Lung (tissue), 12 donors: ENCODE measurements around the gene FAM83D. TPM values are rescaled to one million over a fixed set of nuclear protein-coding genes. Genes with fewer than 3 reads are reported as not detected.

Experiments
- ATAC-seq: fragments of 200-7000 bp; cut with Tn5 transposase; one replicate; pipeline ENCODE4 v1.9.1; 2020; ENCODE audit warnings: moderate number of reproducible peaks; ENCODE audit not compliant: insufficient read depth, low FRiP score
- DNase-seq, 3 donors: peaks; one replicate each; pipeline ENCODE4 v3.0.0-alpha.2; 2013 to 2017
- H3K27ac ChIP-seq, 2 donors: one replicate each; pipeline ENCODE4 v1.5.1; 2013; ENCODE audit warnings: mild to moderate bottlenecking in 2 of 2, moderate library complexity in 2 of 2, control low read depth in 1 of 2, inconsistent platforms in 1 of 2, low read depth in 1 of 2, low read length in 1 of 2
- H3K27me3 ChIP-seq, 3 donors: one replicate each; pipeline ENCODE4 v1.5.1; 2013; ENCODE audit warnings: low read length in 2 of 3; ENCODE audit not compliant: control insufficient read depth in 3 of 3, insufficient read depth in 3 of 3
- H3K36me3 ChIP-seq, 4 donors: one replicate each; pipeline ENCODE4 v1.5.1; 2013; ENCODE audit warnings: low read length in 4 of 4, mild to moderate bottlenecking in 1 of 4, moderate library complexity in 1 of 4; ENCODE audit not compliant: control insufficient read depth in 4 of 4, insufficient read depth in 4 of 4
- H3K4me1 ChIP-seq, 5 donors: one replicate each; pipeline ENCODE4 v1.5.1; 2013; ENCODE audit warnings: low read length in 5 of 5, mild to moderate bottlenecking in 2 of 5, moderate library complexity in 1 of 5; ENCODE audit not compliant: control insufficient read depth in 5 of 5, insufficient read depth in 5 of 5
- H3K4me3 ChIP-seq: one replicate; pipeline ENCODE4 v1.5.1; 2013; ENCODE audit warnings: mild to moderate bottlenecking, control low read depth, moderate library complexity
- H3K9ac ChIP-seq, 2 donors: one replicate each; pipeline ENCODE4 v1.5.1; 2013; ENCODE audit warnings: low read length in 2 of 2, control low read depth in 1 of 2; ENCODE audit not compliant: insufficient read depth in 1 of 2
- H3K9me3 ChIP-seq, 4 donors: one replicate each; pipeline ENCODE4 v1.5.1; 2013; ENCODE audit warnings: low read length in 3 of 4, mild to moderate bottlenecking in 1 of 4, moderate library complexity in 1 of 4; ENCODE audit not compliant: control insufficient read depth in 4 of 4, insufficient read depth in 3 of 4
- WGBS, 2 donors: extraction: QIAGEN DNeasy Blood & Tissue Kit; methylation state at CpG; one replicate each; pipeline ENCODE4 v1.1.7; 2013; 5-methylcytosine and 5-hydroxymethylcytosine counted together
- polyA plus RNA-seq, 2 donors: library from polyadenylated mRNA; stranded (reverse); fragments of 200-250 nt; gene quantifications; one replicate each; pipeline ENCODE4 v1.2.1, GENCODE V29; 2013
- total RNA-seq, 2 donors: library from RNA; depleted of rRNA in 1 of 2; stranded (reverse); fragments of >200 nt in 1 of 2; gene quantifications; one replicate each; pipeline ENCODE4 v1.2.1, GENCODE V29; 2014 to 2021
- TF ChIP-seq, protein P1 (sequence below): IDR thresholded peaks from 2 replicates; pipeline ENCODE4 v1.5.1; 2012; ENCODE audit warnings: mild to moderate bottlenecking; ENCODE audit errors: control extremely low read depth, extremely low read depth
- donor health status: control.
- donor health status: control.
- donor health status: Bipolar disorder and iron deficiency.
- donor health status: healthy.
- donor health status: DM: yes; HTN: yes; CAD: no.

Gene FAM83D
- total and polyA plus RNA-seq, 4 donors: 0.94 to 3.6 (median 2.8) TPM

- Histone ChIP-seq H3K4me1 (peaks cover 0 to 3% (median 0%) of the 10 kb centered on the region in 5 donors), H3K4me3 (no peak overlapping the region), H3K9ac (no peak overlapping the region), H3K27me3 (peaks cover 0 to 24% (median 0%) of the 10 kb centered on the region in 3 donors), H3K9me3 (no peaks in the 10 kb centered on the region), H3K36me3 (peaks cover 0 to 2% (median 0%) of the 10 kb centered on the region in 4 donors), H3K27ac (no peak overlapping the region)
- peak; percentile 68 for ATAC-seq
- TF ChIP-seq, protein P1, sequence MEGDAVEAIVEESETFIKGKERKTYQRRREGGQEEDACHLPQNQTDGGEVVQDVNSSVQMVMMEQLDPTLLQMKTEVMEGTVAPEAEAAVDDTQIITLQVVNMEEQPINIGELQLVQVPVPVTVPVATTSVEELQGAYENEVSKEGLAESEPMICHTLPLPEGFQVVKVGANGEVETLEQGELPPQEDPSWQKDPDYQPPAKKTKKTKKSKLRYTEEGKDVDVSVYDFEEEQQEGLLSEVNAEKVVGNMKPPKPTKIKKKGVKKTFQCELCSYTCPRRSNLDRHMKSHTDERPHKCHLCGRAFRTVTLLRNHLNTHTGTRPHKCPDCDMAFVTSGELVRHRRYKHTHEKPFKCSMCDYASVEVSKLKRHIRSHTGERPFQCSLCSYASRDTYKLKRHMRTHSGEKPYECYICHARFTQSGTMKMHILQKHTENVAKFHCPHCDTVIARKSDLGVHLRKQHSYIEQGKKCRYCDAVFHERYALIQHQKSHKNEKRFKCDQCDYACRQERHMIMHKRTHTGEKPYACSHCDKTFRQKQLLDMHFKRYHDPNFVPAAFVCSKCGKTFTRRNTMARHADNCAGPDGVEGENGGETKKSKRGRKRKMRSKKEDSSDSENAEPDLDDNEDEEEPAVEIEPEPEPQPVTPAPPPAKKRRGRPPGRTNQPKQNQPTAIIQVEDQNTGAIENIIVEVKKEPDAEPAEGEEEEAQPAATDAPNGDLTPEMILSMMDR: peak; percentile 84
- WGBS, 2 donors: 8 to 21% methylated on average over 22 to 25 of the region's 25 CpGs
- peak; percentile 26 to 59 (median 48) for DNase-seq
Observed at GRCh38 chr20:38893565-38894090, 32.6 kb upstream of the FAM83D start.

DNA sequence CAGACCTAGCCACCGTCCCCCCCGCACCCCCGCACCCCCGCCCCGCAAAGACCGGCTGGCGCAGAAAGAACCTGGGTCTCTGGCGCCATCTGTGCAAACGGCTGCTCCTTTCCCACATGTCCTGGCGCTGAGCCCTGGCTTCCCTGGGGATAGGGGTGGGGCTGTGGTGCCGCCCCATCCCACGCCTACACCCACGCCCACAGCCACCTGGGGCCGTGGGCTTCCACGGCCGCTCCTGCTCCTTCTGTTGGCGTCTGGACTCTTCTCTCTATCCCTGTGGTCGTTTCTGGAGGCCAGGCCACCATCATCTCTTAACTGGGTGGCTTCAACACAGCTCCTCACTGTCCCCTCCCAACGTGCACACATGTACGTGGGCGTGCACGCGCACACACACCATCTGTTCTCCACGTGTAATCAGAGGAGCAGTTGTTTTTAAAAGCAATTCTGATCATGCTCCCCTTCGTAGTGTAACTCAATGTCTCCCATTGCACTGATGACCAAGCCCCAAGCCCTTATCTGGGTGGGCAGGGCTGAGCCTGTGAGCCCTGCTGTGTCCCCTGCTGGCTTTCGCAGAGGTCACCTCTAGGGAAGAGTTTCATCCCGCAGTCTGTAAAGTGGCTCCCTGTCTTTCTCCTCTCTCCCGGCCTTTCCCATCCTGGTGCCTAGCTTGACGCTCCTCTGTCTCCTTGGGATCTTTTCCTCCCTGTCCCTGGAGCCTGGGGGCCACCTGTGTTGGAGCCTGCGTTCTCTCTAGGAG lies 31.9 kb upstream of the FAM83D start:
- DNase-seq: no peak
- Histone ChIP-seq H3K9me3 (no peaks in the 10 kb centered on the region), H3K36me3 (peaks cover 0 to 2% (median 0%) of the 10 kb centered on the region in 4 donors), H3K4me1 (no peaks in the 10 kb centered on the region), H3K27ac (no peak overlapping the region), H3K4me3 (no peak overlapping the region), H3K27me3 (peaks cover 0 to 24% (median 0%) of the 10 kb centered on the region in 3 donors), H3K9ac (no peak overlapping the region)
- WGBS, 2 donors: 24 to 40% methylated on average over 30 of the region's 30 CpGs
- ATAC-seq: no peak
- TF ChIP-seq, protein P1: no peak

- H3K27me3 ChIP-seq: peaks cover 0 to 19% (median 0%) of the 10 kb centered on the region in 3 donors
- peaks cover 0 to 2% (median 0%) of the 10 kb centered on the region in 4 donors for H3K36me3 ChIP-seq
- no peak for ATAC-seq
- no peak for DNase-seq
- H3K9ac ChIP-seq: no peak overlapping the region
- no peak overlapping the region for H3K4me3 ChIP-seq
- H3K27ac ChIP-seq: no peak overlapping the region
- 82 to 85% methylated on average over 9 of the region's 9 CpGs for WGBS, 2 donors
- no peaks in the 10 kb centered on the region for H3K9me3 ChIP-seq
- H3K4me1 ChIP-seq: no peaks in the 10 kb centered on the region
- TF ChIP-seq, protein P1: no peak
Observed at GRCh38 chr20:38895098-38895949, 30.9 kb upstream of the FAM83D start.
